ENCODE measurements around the gene MLLT10.
A peak's percentile ranks its signal among the peaks of the same experiment; 100 is the strongest.

Gene MLLT10

GRCh38 chr10:21498986-21499385 lies 35.0 kb upstream of the MLLT10 start:
- WGBS: 72% methylated on average over 4 of the region's 8 CpGs

GRCh38 chr10:21499701-21500577 lies 34.1 kb upstream of the MLLT10 start:
- Histone ChIP-seq H3K79me1 (replicated peaks; ENCODE audit: low read length, poor library complexity, severe bottlenecking) (peaks cover 4% of the 10 kb centered on the region), H2BK5ac (ENCODE audit: low read depth, low read length, poor library complexity, severe bottlenecking) (no peak overlapping the region), H3K27ac (ENCODE audit: low read length, poor library complexity, severe bottlenecking) (no peak overlapping the region), H2BK15ac (ENCODE audit: low read depth, poor library complexity, severe bottlenecking) (peak overlapping the region; percentile 92), H4K8ac (ENCODE audit: low read length) (peak overlapping the region; percentile 93), H2BK12ac (ENCODE audit: low read length in 2 of 2) (peak overlapping the region; percentile 66 to 67), H3K14ac (ENCODE audit: low read length in 2 of 2) (no peak overlapping the region), H3K36me3 (ENCODE audit: control insufficient read depth in 1 of 2, insufficient read depth in 2 of 2, low read depth in 1 of 2, low read length in 2 of 2) (no peaks in the 10 kb centered on the region), H3K9me3 (ENCODE audit: control insufficient read depth, low read length) (no peaks in the 10 kb centered on the region), H3K4me2 (ENCODE audit: low read length, poor library complexity, severe bottlenecking) (peak overlapping the region; percentile 78), H3K23ac (ENCODE audit: low read length in 2 of 2) (peak overlapping the region in 1 of 2 experiments; percentile 54), H3K4me3 (ENCODE audit: insufficient read depth in 1 of 2, low read depth in 1 of 2, low read length in 2 of 2) (peak overlapping the region in 1 of 2 experiments; percentile 36), H2BK120ac (ENCODE audit: low read depth, low read length) (peak overlapping the region; percentile 73), H3K4me1 (ENCODE audit: control insufficient read depth, insufficient read depth, low read depth, low read length) (peaks cover 15% of the 10 kb centered on the region), H3K27me3 (ENCODE audit: control insufficient read depth in 1 of 2, insufficient read depth in 1 of 2, low read length in 2 of 2) (no peaks in the 10 kb centered on the region), H3K4ac (ENCODE audit: low read depth in 1 of 2, low read length in 2 of 2) (peak overlapping the region; percentile 56 to 73), H3K9ac (ENCODE audit: low read length) (no peak overlapping the region), H2AFZ (ENCODE audit: low read depth, low read length) (peak overlapping the region; percentile 55), H4K91ac (ENCODE audit: low read length) (peak overlapping the region; percentile 67), H3K18ac (ENCODE audit: low read depth in 1 of 2, low read length in 2 of 2) (peak overlapping the region; percentile 26 to 92), H2AK5ac (ENCODE audit: low read length, severe bottlenecking) (no peak overlapping the region)
- WGBS: 7% methylated on average over 70 of the region's 72 CpGs
- peak; percentile 61 for DNase-seq

More at GRCh38 chr10:21498986-21499385, 35.0 kb upstream of the MLLT10 start:
- Histone ChIP-seq H3K4ac (ENCODE audit: low read depth in 1 of 2, low read length in 2 of 2) (no peak overlapping the region), H2AK5ac (ENCODE audit: low read length, severe bottlenecking) (no peak overlapping the region), H3K9ac (ENCODE audit: low read length) (no peak overlapping the region), H3K4me3 (ENCODE audit: insufficient read depth in 1 of 2, low read depth in 1 of 2, low read length in 2 of 2) (no peak overlapping the region), H3K23ac (ENCODE audit: low read length in 2 of 2) (no peak overlapping the region), H3K79me1 (replicated peaks; ENCODE audit: low read length, poor library complexity, severe bottlenecking) (peaks cover 4% of the 10 kb centered on the region), H3K27ac (ENCODE audit: low read length, poor library complexity, severe bottlenecking) (no peak overlapping the region), H3K14ac (ENCODE audit: low read length in 2 of 2) (no peak overlapping the region), H2BK15ac (ENCODE audit: low read depth, poor library complexity, severe bottlenecking) (no peak overlapping the region), H3K18ac (ENCODE audit: low read depth in 1 of 2, low read length in 2 of 2) (no peak overlapping the region), H2BK120ac (ENCODE audit: low read depth, low read length) (no peak overlapping the region), H3K9me3 (ENCODE audit: control insufficient read depth, low read length) (no peaks in the 10 kb centered on the region), H4K8ac (ENCODE audit: low read length) (no peak overlapping the region), H3K36me3 (ENCODE audit: control insufficient read depth in 1 of 2, insufficient read depth in 2 of 2, low read depth in 1 of 2, low read length in 2 of 2) (no peaks in the 10 kb centered on the region), H3K27me3 (ENCODE audit: control insufficient read depth in 1 of 2, insufficient read depth in 1 of 2, low read length in 2 of 2) (no peaks in the 10 kb centered on the region), H4K91ac (ENCODE audit: low read length) (no peak overlapping the region), H2AFZ (ENCODE audit: low read depth, low read length) (no peak overlapping the region), H2BK12ac (ENCODE audit: low read length in 2 of 2) (no peak overlapping the region), H3K4me1 (ENCODE audit: control insufficient read depth, insufficient read depth, low read depth, low read length) (peaks cover 23% of the 10 kb centered on the region), H3K4me2 (ENCODE audit: low read length, poor library complexity, severe bottlenecking) (no peak overlapping the region), H2BK5ac (ENCODE audit: low read depth, low read length, poor library complexity, severe bottlenecking) (no peak overlapping the region)
- no peak for DNase-seq

- Histone ChIP-seq H3K9ac (ENCODE audit: low read length) (no peak overlapping the region), H3K9me3 (ENCODE audit: control insufficient read depth, low read length) (no peaks in the 10 kb centered on the region), H2BK120ac (ENCODE audit: low read depth, low read length) (peak overlapping the region; percentile 73), H2BK5ac (ENCODE audit: low read depth, low read length, poor library complexity, severe bottlenecking) (peak overlapping the region; percentile 49), H2BK12ac (ENCODE audit: low read length in 2 of 2) (peak overlapping the region in 1 of 2 experiments; percentile 68), H3K4me3 (ENCODE audit: insufficient read depth in 1 of 2, low read depth in 1 of 2, low read length in 2 of 2) (peak overlapping the region in 1 of 2 experiments; percentile 36), H3K4ac (ENCODE audit: low read depth in 1 of 2, low read length in 2 of 2) (peak overlapping the region; percentile 56 to 73), H3K4me2 (ENCODE audit: low read length, poor library complexity, severe bottlenecking) (peak overlapping the region; percentile 78), H3K27ac (ENCODE audit: low read length, poor library complexity, severe bottlenecking) (no peak overlapping the region), H4K91ac (ENCODE audit: low read length) (peak overlapping the region; percentile 36), H3K27me3 (ENCODE audit: control insufficient read depth in 1 of 2, insufficient read depth in 1 of 2, low read length in 2 of 2) (no peaks in the 10 kb centered on the region), H2BK15ac (ENCODE audit: low read depth, poor library complexity, severe bottlenecking) (peak overlapping the region; percentile 92), H2AK5ac (ENCODE audit: low read length, severe bottlenecking) (no peak overlapping the region), H2AFZ (ENCODE audit: low read depth, low read length) (peak overlapping the region; percentile 32), H3K36me3 (ENCODE audit: control insufficient read depth in 1 of 2, insufficient read depth in 2 of 2, low read depth in 1 of 2, low read length in 2 of 2) (no peaks in the 10 kb centered on the region), H3K23ac (ENCODE audit: low read length in 2 of 2) (peak overlapping the region in 1 of 2 experiments; percentile 77), H3K4me1 (ENCODE audit: control insufficient read depth, insufficient read depth, low read depth, low read length) (peaks cover 15% of the 10 kb centered on the region), H3K14ac (ENCODE audit: low read length in 2 of 2) (peak overlapping the region in 1 of 2 experiments; percentile 58), H3K18ac (ENCODE audit: low read depth in 1 of 2, low read length in 2 of 2) (peak overlapping the region; percentile 26 to 92), H3K79me1 (replicated peaks; ENCODE audit: low read length, poor library complexity, severe bottlenecking) (peaks cover 1% of the 10 kb centered on the region), H4K8ac (ENCODE audit: low read length) (peak overlapping the region; percentile 93)
- no peak for DNase-seq
- 12% methylated on average over 12 of the region's 14 CpGs for WGBS
Measured at GRCh38 chr10:21500578-21500910, 33.5 kb upstream of the MLLT10 start.

GRCh38 chr10:21501091-21501490 lies 32.9 kb upstream of the MLLT10 start:
- H3K14ac ChIP-seq (ENCODE audit: low read length in 2 of 2): no peak overlapping the region
- no peak overlapping the region for H2BK15ac ChIP-seq (ENCODE audit: low read depth, poor library complexity, severe bottlenecking)
- H3K9me3 ChIP-seq (ENCODE audit: control insufficient read depth, low read length): no peaks in the 10 kb centered on the region
- H3K79me1 ChIP-seq (replicated peaks; ENCODE audit: low read length, poor library complexity, severe bottlenecking): peaks cover 1% of the 10 kb centered on the region
- H2BK5ac ChIP-seq (ENCODE audit: low read depth, low read length, poor library complexity, severe bottlenecking): no peak overlapping the region
- no peak overlapping the region for H3K18ac ChIP-seq (ENCODE audit: low read depth in 1 of 2, low read length in 2 of 2)
- no peaks in the 10 kb centered on the region for H3K36me3 ChIP-seq (ENCODE audit: control insufficient read depth in 1 of 2, insufficient read depth in 2 of 2, low read depth in 1 of 2, low read length in 2 of 2)
- H2BK120ac ChIP-seq (ENCODE audit: low read depth, low read length): no peak overlapping the region
- no peak overlapping the region for H3K4me3 ChIP-seq (ENCODE audit: insufficient read depth in 1 of 2, low read depth in 1 of 2, low read length in 2 of 2)
- H2AFZ ChIP-seq (ENCODE audit: low read depth, low read length): no peak overlapping the region
- no peak overlapping the region for H2BK12ac ChIP-seq (ENCODE audit: low read length in 2 of 2)
- peak overlapping the region in 1 of 2 experiments; percentile 35 for H3K4ac ChIP-seq (ENCODE audit: low read depth in 1 of 2, low read length in 2 of 2)
- 79% methylated on average over 5 of the region's 5 CpGs for WGBS
- H3K4me2 ChIP-seq (ENCODE audit: low read length, poor library complexity, severe bottlenecking): no peak overlapping the region
- H3K27me3 ChIP-seq (ENCODE audit: control insufficient read depth in 1 of 2, insufficient read depth in 1 of 2, low read length in 2 of 2): no peaks in the 10 kb centered on the region
- H3K9ac ChIP-seq (ENCODE audit: low read length): no peak overlapping the region
- H3K4me1 ChIP-seq (ENCODE audit: control insufficient read depth, insufficient read depth, low read depth, low read length): peaks cover 15% of the 10 kb centered on the region
- no peak overlapping the region for H3K27ac ChIP-seq (ENCODE audit: low read length, poor library complexity, severe bottlenecking)
- peak overlapping the region; percentile 57 for H2AK5ac ChIP-seq (ENCODE audit: low read length, severe bottlenecking)
- H3K23ac ChIP-seq (ENCODE audit: low read length in 2 of 2): peak overlapping the region in 1 of 2 experiments; percentile 56
- DNase-seq: no peak
- no peak overlapping the region for H4K91ac ChIP-seq (ENCODE audit: low read length)
- peak overlapping the region; percentile 52 for H4K8ac ChIP-seq (ENCODE audit: low read length)
